HT-29 (cell line): ENCODE measurements around the gene PRTFDC1. TPM values are rescaled to one million over a fixed set of nuclear protein-coding genes. Genes with fewer than 3 reads are reported as not detected.

Experiments
- DNase-seq: peaks from one replicate; pipeline ENCODE4 v3.0.0-alpha.2; 2015; ENCODE audit warnings: low spot score
- total RNA-seq: library from RNA; depleted of rRNA; stranded (reverse); fragments of >200 nt; shearing (Covaris generic); gene quantifications from 2 replicates; pipeline ENCODE4 v1.2.3, GENCODE V29; 2014

The PRTFDC1 gene
- total RNA-seq, 1 experiment from 2014 or later: 11.4 TPM

DNA sequence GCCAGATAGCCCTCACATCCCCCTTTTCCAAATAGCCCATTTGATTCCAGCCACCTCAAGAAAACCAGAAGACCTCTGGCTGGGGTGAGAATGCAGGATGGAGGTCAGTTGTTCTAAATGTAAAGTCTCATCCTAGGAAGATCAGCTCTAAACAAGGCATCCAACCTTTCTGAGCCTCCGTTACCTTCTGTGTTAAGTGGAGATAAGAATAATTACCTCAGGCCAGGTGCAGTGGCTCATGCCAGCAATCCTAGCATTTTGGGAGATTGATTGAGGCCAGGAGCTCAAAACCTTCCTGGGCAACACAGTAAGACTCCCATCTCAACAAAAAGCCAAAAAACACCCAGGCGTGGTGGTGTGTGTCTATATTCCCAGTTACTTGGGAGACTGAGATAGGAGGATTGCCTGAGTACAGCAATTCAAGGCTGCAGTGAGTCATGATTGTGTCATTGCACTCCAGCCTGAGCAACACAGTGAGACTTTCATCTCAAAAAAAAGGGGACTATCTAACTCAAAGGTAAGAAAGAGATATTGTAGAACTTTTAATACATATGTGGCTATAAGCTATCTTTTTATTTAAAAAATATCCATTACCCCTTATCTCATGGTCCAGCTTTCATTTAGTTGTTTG is 43.5 kb downstream of the PRTFDC1 start:
- no peak for DNase-seq

DNA sequence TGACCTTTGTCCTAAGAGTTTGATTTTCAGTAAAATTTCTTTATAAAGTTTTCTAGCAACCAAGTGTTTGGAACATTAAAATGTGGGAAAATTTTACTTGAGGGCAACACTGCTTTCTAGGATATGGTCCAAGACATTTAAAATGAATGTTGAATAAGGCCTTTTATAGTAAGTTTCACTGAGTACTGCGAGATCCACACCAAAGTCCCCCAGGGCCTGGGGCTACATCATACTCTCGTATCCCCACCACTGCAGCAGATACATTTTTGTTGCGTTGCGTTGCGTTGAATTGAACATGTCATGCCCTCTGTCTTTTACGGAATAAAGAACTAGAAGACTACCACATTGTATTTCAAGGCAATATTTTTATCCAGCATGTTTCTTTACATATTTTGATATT is 44.5 kb downstream of the PRTFDC1 start:
- no peak for DNase-seq

DNA sequence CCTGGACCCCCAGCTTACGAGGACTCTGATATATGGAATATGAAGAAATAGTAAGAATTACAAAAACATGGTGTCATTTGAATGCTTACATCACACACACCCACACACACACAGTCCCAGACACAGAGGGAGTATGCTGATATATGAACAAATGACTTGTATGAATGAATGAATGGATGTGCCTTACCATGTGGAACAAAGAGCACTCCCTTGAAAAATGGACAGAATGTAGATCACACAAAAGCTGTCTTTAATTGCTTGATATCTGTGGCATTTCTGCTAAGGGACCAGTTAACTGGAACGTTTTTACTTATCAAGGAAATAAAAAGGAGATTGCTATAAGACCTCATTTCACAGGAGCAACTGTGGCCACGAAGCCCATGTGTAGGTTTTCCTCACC is 46.0 kb downstream of the PRTFDC1 start:
- no peak for DNase-seq

DNA sequence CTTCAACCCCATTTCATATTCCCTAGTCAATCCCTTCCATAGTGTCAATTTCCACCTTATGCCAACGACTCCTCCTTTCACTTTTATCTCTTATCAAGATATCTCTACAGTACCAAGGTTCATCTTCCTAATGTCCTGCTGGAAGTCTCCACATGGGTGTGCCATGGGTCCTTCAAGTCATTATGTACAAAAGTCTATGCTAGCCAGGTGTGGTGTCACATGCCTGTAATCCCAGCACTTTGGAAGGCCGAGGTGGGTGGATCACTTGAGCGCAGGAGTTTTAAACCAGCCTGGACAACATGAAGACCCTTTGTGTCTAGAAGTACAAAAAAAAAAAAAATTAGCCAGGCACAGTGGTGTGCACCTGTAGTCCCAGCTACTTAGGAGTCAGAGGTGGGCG is 47.6 kb downstream of the PRTFDC1 start:
- DNase-seq: no peak

DNA sequence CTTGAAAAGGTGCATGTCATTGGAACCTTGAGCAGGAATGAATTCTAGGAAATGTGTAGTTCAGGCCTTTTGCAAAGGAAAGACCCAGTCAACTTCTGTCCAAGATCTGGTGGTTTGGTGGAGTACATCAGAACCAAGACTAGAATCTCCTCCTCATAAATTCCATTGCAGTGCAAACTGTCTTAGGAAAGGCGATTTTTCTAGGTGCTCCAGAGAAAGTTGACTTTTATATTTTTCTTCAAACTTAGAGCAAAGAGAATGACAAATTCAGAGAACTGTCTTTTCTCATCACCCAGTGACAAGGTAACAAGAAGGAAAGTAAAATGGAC is 50.0 kb downstream of the PRTFDC1 start:
- no peak for DNase-seq

DNA sequence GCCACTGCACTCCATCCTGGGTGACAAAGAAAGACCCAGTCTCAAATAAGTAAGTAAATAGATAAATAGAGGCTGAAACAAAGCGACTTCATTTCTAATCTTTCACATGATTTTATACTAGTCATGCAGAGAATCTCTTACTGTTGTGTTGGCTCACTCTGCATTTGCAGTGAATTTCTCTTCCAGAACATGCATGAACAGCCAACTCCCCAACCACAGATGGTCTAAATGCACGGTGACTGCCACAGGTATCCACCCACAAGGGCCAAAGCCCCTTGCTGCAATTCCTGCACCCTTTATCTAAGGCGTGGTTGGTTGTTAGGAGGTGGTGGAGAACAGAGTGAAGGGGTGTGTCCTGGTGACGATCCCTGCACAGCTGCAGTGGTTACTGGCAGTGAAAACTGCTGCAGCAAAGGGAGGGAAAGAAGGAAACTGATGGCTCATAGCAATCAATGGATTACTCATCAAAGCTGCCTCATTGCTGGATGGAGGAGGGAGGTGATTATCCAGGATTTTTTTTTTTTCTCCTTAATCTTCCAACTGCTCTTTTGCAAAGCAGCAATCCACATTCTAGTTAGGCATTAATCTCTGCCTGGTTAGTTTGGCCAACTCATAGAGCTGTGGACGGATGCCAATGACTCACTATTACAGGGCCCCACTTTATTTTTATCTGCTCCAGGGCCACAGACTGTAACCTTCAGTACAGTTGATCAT is 50.6 kb downstream of the PRTFDC1 start:
- DNase-seq: peak; percentile 95

DNA sequence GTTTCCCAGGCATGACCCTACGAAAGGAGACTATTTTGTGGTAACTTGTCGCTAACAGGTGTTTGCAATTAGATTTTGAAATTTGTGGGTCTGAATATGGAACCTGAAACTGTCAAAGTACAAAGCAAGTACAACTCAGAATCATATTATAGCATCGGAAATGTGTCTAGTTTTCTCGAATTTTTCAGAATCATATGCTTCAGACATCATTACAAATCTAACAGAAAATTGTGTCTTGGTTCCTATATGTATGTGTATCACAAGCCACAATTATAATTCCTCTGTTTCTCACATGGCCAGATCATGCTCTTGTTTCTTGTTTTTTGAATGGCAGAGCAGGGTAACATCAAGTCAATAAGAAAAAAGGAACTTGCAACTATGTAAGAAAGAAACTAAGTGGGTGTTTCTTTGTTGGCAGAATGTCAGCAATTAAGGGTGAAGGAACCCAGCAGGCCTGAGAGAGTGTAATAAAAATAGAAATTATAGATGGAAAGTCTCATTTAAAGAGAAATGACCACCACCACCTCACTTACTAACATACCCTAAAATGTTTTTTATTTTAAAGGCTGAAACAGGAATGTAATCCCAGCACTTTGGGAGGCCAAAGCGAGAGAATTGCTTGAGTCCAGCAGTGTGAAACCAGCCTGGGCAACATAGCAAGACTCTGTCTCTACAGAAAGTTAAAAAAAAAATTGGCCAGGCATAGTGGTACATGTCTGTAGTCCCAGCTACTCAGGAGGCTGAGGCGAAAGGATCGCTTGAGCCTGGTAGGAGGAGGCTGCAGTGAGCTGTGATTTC is 51.3 kb downstream of the PRTFDC1 start:
- no peak for DNase-seq

DNA sequence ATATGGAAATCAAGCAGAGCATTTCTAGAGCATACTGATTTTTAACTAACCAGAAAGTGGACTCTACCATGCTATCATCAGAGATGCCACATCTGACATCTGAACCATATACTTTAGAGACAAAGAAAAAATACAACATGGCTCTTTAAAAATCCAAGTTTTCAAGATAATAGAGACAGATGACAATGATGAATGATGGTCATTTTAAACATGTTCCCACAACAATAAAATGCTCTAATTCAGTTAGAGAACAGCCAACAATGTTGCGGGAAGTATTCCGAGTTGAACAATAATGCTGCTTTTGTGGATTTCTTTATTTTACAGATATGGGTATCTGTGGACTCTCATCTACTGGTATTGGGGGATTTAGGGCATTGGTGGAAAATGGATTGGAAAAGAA is 52.8 kb downstream of the PRTFDC1 start:
- no peak for DNase-seq

DNA sequence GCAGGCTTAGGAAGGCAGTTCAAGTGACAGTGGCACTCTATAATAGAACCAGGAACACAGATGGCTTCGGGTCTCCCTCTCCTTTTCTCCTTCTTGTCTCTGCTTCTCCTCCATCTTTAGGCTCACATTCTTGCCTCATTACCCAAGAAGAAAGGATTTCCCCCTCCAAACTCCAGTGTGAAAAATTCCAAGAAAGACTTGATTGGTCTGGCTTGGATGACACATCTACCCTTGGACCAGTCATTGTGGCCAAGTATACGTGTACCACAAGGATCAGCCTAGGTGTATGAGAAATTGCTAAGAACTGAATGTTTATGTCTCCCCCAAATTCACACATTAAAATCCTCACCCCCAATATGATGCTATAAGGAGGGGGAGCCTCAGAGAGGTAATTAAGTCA is 53.9 kb downstream of the PRTFDC1 start:
- DNase-seq: no peak

DNA sequence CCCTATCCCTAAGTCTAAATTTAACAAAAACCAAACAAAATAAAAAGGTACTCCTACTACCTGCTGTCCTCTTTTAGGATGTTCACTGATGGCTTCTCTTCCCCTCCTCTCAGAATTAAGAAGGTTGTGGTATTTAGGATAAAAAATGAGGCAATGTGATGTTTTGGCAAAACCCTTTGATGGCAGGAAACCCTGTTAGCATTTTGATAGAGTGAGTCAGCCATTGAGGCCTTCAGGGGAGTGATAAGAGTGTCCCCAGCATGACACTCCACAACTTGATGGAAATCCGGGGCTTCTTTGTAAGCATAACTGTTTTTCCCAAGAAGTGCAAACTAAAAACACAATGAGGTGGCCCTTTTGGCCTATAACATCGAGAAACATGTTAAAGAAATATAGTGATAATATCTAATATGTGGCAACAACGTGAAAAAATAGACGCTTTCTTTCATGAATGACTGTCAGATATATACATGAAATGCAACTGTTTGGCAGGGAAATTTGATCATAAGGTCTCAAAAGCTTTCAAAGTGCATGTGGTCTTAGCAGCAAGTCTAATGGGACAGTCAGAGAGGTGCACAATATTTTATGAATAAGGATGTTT is 55.0 kb downstream of the PRTFDC1 start:
- DNase-seq: no peak

DNA sequence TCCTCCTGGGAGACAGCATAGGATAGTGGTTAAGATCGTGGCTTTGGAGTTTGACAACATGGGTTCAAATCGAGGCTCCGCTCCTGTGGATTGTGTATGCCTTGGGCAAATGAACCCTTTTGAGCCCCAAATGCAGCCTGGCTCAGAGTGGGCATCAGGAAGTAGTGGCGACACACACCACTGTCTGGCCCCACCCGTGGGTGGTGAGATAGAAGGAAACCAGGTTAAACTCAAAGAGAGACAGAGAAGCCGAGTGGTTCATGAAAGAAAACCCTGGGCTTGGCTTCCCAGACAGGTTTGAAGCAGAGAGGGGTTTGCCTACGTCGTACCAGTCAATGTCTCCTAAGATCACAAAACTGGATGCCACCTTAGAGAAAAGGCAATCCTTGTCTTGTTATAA is 57.7 kb downstream of the PRTFDC1 start:
- DNase-seq: no peak

DNA sequence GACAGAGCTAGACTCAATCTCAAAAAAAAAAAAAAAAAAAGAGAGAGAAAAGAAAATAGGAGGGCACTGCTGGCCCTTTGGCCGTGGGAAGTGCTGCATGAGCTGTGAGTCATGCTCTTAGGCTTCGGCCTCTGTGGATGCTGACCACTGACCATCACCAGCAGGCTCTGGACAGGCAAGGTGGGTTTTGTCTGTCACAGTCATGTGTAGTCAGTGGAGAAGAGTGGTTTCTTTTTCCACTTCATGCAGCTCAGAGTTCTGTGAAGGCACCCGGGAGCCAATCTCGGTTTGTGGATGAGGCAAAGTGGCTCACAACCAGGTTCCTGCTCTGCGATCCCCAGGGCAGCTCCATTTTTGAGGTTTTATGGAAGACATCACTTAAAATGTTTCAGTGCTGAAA is 58.1 kb downstream of the PRTFDC1 start:
- no peak for DNase-seq

DNA sequence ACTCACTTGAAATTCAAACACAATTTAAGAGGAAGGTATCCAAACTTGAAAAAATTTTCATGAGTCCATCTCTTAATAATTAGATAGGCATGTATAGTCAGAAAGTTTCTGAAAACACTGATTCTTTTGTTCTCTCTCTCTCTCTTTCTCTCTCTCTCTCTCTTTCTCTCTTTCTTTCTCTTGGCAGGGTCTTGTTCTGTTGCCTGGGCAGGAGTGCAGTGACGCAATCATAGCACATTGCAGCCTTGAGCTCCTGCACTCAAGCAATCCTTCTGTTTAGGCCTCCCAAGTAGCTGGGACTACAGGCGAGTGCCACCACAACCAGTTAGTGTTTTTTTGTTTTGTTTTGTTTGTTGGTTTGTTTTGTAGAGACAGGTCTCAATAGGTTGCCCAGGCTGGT is 59.3 kb downstream of the PRTFDC1 start:
- no peak for DNase-seq

DNA sequence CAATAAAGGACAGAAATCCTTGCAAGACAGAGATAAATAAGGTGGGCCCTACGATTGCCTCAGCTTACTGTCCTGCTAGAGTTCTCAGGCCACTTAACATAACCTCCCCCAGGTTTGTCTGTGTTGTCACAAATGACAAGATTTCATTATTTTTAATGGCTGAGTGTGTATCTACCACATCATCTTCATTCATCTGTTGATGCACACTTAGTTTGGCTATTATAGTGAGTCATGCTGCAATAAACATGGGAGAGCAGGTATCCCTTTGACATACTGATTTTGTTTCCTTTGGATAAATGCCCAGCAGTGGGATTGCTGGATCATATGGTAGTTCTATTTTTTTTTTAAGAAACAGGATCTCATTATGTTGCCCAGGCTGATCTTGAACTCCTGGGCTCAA is 60.6 kb downstream of the PRTFDC1 start:
- DNase-seq: peak; percentile 82

DNA sequence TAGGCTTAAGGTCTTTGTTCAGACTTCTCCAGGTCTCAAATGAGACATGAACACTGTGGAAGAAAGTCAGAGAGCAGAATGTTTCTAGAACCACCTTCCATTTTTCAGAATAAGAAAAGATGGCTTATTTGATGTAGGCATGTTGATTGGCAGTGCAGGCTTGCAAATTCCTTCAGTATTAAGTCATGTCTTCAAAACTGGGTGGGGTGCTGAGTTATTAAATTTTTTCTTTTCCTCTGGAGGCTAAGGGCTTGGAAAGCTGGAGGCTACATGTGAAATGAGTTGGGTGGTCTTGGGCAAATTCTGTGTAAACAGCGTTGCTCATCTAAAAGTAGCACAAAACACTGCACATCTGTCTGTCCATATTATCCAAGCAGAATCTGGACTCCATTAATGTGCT is 62.8 kb downstream of the PRTFDC1 start:
- no peak for DNase-seq

DNA sequence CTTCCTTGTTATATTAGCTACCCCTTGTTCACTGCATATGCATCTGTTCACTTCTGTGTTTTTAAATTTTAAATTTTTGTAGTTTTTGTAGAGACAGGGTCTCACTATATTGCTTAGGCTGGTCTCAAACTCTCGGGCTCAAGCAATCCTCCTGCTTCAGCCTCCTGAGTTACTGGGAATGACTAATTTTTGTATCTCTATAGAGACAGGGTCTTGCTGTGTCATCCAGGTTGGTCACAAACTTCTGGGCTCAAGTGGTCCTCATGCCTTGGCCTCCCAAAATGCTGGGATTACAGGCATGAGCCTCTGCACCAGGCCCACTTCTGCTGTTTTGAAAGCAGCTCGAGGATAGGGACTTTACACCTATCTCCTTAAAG is 64.6 kb downstream of the PRTFDC1 start:
- no peak for DNase-seq

DNA sequence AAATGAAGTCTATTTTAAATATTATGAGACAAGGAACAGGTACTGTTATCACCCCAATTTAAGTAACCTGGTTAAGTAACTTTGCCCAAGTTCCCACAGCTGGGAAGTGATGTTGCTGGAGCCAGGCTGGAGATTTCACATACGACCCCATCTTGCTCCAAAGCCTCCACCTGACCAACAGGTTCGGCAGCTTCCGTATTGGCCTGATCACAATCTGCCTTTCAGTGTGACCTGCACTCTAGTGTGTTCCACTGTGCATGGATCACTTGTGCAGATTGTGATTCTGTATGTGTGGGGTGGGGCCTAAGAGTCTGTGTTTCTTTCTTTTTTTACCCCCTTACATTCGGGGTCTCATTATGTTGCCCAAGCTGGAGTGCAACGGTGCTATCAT is 66.1 kb downstream of the PRTFDC1 start:
- DNase-seq: peak; percentile 80

DNA sequence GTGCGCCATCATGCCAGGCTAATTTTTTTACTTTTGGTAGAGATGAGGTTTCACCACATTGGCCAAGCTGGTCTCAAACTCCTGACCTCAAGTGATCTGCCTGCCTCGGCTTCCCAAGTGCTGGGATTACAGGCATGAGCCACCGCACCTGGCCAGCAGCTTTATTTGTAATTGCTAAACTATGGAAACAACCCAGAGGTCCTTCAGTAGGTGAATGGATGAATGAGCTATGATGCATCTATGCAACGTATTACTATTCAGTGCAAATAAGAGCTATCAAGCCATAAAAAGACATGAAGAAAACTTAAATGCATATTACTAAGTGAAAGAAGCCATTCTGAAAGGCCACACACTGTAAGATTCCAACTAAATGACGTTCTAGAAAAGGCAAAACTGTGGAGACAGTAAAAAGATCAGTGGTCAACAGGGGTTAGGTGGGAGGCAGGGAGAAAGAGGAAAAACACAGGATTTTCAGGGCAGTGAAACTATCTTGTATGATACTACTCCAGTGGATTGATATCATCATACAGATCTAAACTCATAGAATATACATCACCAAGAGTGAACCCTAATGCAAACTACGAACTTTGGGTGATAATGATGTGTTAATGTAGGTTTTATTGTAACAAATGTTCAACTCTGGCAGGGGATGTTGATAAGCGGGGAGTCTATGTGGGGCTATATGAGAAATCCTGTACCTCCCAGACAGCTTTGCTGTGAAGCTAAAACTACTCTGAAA is 66.7 kb downstream of the PRTFDC1 start:
- DNase-seq: no peak

DNA sequence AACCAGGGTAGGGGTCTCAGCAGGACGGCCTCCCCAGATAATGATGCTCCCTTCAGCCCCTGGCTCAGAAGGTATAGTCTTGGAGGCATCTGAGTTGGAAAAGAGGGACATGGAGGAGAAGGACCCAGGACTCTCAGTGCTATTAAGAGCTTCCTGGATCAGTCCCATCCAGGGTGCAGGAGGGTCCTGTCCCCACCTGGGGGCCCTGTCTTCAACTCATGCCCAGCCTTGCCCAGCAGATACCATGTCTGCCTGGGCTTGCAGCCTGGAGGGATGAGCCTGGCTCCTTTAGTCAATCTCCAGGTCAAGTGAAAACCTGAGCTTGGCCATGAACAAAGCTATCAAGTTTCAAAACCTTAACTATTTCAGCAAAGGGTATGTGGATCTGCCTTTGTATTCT is 67.6 kb downstream of the PRTFDC1 start:
- no peak for DNase-seq

DNA sequence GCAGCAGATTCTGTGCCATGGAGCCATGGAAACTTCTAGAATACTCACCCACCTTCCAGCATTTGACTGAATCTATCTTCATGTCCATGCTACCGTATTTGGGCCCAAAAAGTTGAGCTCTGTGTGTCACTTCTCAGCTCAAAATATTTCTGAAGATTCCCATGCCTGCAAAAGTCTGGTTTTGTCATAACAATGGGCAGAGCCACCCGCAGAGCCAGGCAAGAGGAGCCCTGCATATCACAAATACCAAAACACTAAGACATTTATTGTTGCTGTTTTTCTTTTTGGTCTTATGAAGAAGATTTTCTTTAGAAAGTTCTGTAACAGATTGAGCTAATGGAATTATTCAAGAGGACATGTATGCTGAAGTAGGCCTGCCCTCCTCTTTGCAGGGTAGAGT is 68.1 kb downstream of the PRTFDC1 start:
- no peak for DNase-seq

DNA sequence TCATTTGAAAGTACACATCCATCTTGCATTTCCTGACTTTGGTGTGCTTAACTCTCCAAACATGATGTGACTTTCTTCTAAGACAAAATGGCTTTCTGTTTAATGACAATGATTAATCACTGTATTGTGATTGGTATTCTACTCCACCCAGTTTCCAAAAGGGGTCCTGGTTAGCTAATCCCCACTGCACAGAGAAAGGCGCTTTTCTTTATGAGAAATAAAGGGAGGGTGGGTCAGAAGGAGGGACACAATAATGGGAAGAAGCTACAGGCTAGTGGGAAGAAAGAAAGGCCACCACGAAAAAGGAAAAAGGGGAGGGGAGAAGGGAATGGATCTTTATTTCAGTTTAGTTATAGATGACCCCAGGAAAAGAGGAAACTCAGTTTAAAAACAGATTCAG is 69.2 kb downstream of the PRTFDC1 start:
- no peak for DNase-seq
